IMR-90 (cell line): ENCODE measurements around the gene LAMB1. TPM values are rescaled to one million over a fixed set of nuclear protein-coding genes. Genes with fewer than 3 reads are reported as not detected.

ENCODE experiments used
- ATAC-seq: fragments of 200-7000 bp; cut with Tn5 transposase; 2 replicates; pipeline ENCODE4 v1.9.1; 2020; ENCODE audit warnings: low read depth, mild to moderate bottlenecking, moderate library complexity
- BruUV-seq: library from RNA; stranded (reverse); fragments of 400-500 nt; replicated peaks from 2 replicates; lab custom pipeline; 2021; lab: Mats Ljungman, UMichigan
- CTCF ChIA-PET: fragments of 300-600 bp; formaldehyde crosslinking; extraction: SDS; loops from one replicate; lab custom pipeline; 2021; ENCODE audit warnings: antibody characterized with exemption; lab: Yijun Ruan, JAX
- POLR2A ChIA-PET: fragments of 300-600 bp; sonication (Branson Sonifier 250); formaldehyde crosslinking; loops from one replicate; lab custom pipeline; 2022; ENCODE audit warnings: antibody characterized with exemption; ENCODE audit not compliant: unreplicated experiment; lab: Charles Lee
- DNase-seq: peaks from one replicate; pipeline ENCODE4 v3.0.0; 2013
- H2AFZ ChIP-seq: replicated peaks from 2 replicates; pipeline ENCODE3; 2013; ENCODE audit warnings: low read length, mild to moderate bottlenecking; ENCODE audit not compliant: poor library complexity
- H2AK5ac ChIP-seq: 2 replicates; pipeline ENCODE4 v1.6.1; 2013; ENCODE audit warnings: low read depth, low read length, inconsistent platforms
- H2AK9ac ChIP-seq: replicated peaks from 2 replicates; pipeline ENCODE3; 2013; ENCODE audit warnings: mild to moderate bottlenecking, low read depth, low read length, moderate library complexity; ENCODE audit not compliant: poor library complexity
- H2BK120ac ChIP-seq: 2 replicates; pipeline ENCODE4 v1.6.1; 2013; ENCODE audit warnings: low read depth, low read length, inconsistent platforms
- H2BK15ac ChIP-seq: 3 replicates; pipeline ENCODE4 v1.6.1; 2013; ENCODE audit warnings: low read depth, low read length, inconsistent platforms
- H2BK20ac ChIP-seq: 2 replicates; pipeline ENCODE4 v1.6.1; 2013; ENCODE audit warnings: low read depth, mild to moderate bottlenecking, inconsistent platforms, low read length, moderate library complexity
- H2BK5ac ChIP-seq: 2 replicates; pipeline ENCODE4 v1.6.1; 2013; ENCODE audit warnings: mild to moderate bottlenecking, low read depth, low read length, inconsistent platforms; ENCODE audit not compliant: poor library complexity, severe bottlenecking
- H3K14ac ChIP-seq: replicated peaks from 2 replicates; pipeline ENCODE4 v1.6.1; 2013; ENCODE audit warnings: low read depth, low read length, inconsistent platforms
- H3K18ac ChIP-seq: 2 replicates; pipeline ENCODE4 v1.6.1; 2013; ENCODE audit warnings: low read depth, low read length, control low read depth
- H3K23ac ChIP-seq: 2 replicates; pipeline ENCODE4 v1.6.1; 2013; ENCODE audit warnings: low read depth, low read length, inconsistent platforms
- H3K27ac ChIP-seq: 2 replicates; pipeline ENCODE4 v1.5.1; 2013; ENCODE audit warnings: mild to moderate bottlenecking, control low read depth, low read length; ENCODE audit not compliant: insufficient read depth
- H3K27me3 ChIP-seq: 2 replicates; pipeline ENCODE4 v1.6.1; 2013; ENCODE audit warnings: low read length; ENCODE audit not compliant: control insufficient read depth, insufficient read depth
- H3K36me3 ChIP-seq: 2 replicates; pipeline ENCODE4 v1.6.1; 2013; ENCODE audit warnings: low read length, mixed read lengths; ENCODE audit not compliant: control insufficient read depth, insufficient read depth
- H3K4ac ChIP-seq: 2 replicates; pipeline ENCODE4 v1.6.1; 2013; ENCODE audit warnings: low read depth, low read length, inconsistent platforms
- H3K4me1 ChIP-seq: 2 replicates; pipeline ENCODE4 v1.6.1; 2013; ENCODE audit warnings: low read length, mixed read lengths; ENCODE audit not compliant: control insufficient read depth, insufficient read depth
- H3K4me2 ChIP-seq: 2 replicates; pipeline ENCODE4 v1.6.1; 2013; ENCODE audit warnings: low read depth, mild to moderate bottlenecking, control low read depth, low read length, moderate library complexity
- H3K4me3 ChIP-seq: 2 replicates; pipeline ENCODE4 v1.5.1; 2013; ENCODE audit warnings: low read depth, mild to moderate bottlenecking, control low read depth, low read length, moderate library complexity; ENCODE audit not compliant: insufficient read depth
- H3K56ac ChIP-seq: 2 replicates; pipeline ENCODE4 v1.6.1; 2013; ENCODE audit warnings: low read length, inconsistent platforms; ENCODE audit not compliant: insufficient read depth; ENCODE audit errors: extremely low read depth
- H3K79me1 ChIP-seq, 2 experiments: 2 replicates each; pipeline ENCODE4 v1.6.1; 2013; ENCODE audit warnings: low read length in 2 of 2, inconsistent platforms in 1 of 2, low read depth in 1 of 2
- H3K9ac ChIP-seq: 2 replicates; pipeline ENCODE4 v1.6.1; 2013; ENCODE audit warnings: low read depth, low read length, control low read depth
- H3K9me1 ChIP-seq: 2 replicates; pipeline ENCODE4 v1.6.1; 2013; ENCODE audit warnings: low read length, inconsistent platforms; ENCODE audit not compliant: insufficient read depth
- H3K9me3 ChIP-seq: 2 replicates; pipeline ENCODE4 v1.6.1; 2013; ENCODE audit warnings: low read length; ENCODE audit not compliant: control insufficient read depth, insufficient read depth
- H4K20me1 ChIP-seq: 2 replicates; pipeline ENCODE4 v1.6.1; 2013; ENCODE audit warnings: low read length, inconsistent platforms; ENCODE audit not compliant: insufficient read depth
- H4K5ac ChIP-seq: 2 replicates; pipeline ENCODE4 v1.6.1; 2013; ENCODE audit warnings: mild to moderate bottlenecking, low read depth, low read length, control low read depth
- H4K8ac ChIP-seq, 2 experiments: 2 replicates each; pipeline ENCODE4 v1.6.1; 2013; ENCODE audit warnings: low read depth in 2 of 2, low read length in 2 of 2, control low read depth in 1 of 2, inconsistent platforms in 1 of 2
- H4K91ac ChIP-seq: 2 replicates; pipeline ENCODE4 v1.6.1; 2013; ENCODE audit warnings: low read depth, low read length, inconsistent platforms; ENCODE audit not compliant: insufficient read depth
- BHLHE40 ChIP-seq: fragments of 150-350 bp; IDR thresholded peaks from 2 replicates; pipeline ENCODE4 v1.6.1; 2016; ENCODE audit warnings: mild to moderate bottlenecking, low read depth, low read length
- CEBPB ChIP-seq: IDR thresholded peaks from 2 replicates; pipeline ENCODE4 v1.6.1; 2012; ENCODE audit warnings: low read depth, low read length, improper control_type of control experiment
- CTCF ChIP-seq: conservative IDR thresholded peaks from 2 replicates; pipeline ENCODE4 v1.5.1; 2012; ENCODE audit warnings: mild to moderate bottlenecking, low read depth, low read length, improper control_type of control experiment
- ELK1 ChIP-seq: fragments of 150-350 bp; IDR thresholded peaks from 2 replicates; pipeline ENCODE4 v1.6.1; 2016; ENCODE audit warnings: low read depth, mild to moderate bottlenecking, low read length, moderate library complexity, borderline replicate concordance
- MXI1 ChIP-seq: IDR thresholded peaks from 2 replicates; pipeline ENCODE4 v1.6.1; 2012; ENCODE audit warnings: low read depth, mild to moderate bottlenecking, low read length, moderate library complexity, borderline replicate concordance
- RAD21 ChIP-seq: IDR thresholded peaks from 2 replicates; pipeline ENCODE4 v1.6.1; 2012; ENCODE audit warnings: low read length, improper control_type of control experiment
- RCOR1 ChIP-seq: IDR thresholded peaks from 2 replicates; pipeline ENCODE4 v1.6.1; 2012; ENCODE audit warnings: mild to moderate bottlenecking, low read length, improper control_type of control experiment; ENCODE audit not compliant: insufficient replicate concordance
- RFX5 ChIP-seq: IDR thresholded peaks from 2 replicates; pipeline ENCODE4 v1.8.0; 2012; ENCODE audit warnings: low read depth, mild to moderate bottlenecking, low read length, moderate library complexity
- WGBS, 2 experiments: methylation state at CpG; one replicate each; pipeline versions ENCODE4 v1.1.5 to v1.1.7; 2013; ENCODE audit warnings: missing lambda C conversion rate in 2 of 2; ENCODE audit not compliant: insufficient read length in 1 of 2; ENCODE audit errors: extremely low coverage in 2 of 2; 5-methylcytosine and 5-hydroxymethylcytosine counted together
- dilution Hi-C: fragments of 300-500 bp; cut with HindIII; formaldehyde crosslinking; loops from one replicate; pipeline ENCODE4 v1.14.3; 2018; ENCODE audit warnings: low sequenced_read_pairs; ENCODE audit not compliant: unreplicated experiment
- in situ Hi-C: fragments of 300-500 bp; cut with MboI; formaldehyde crosslinking; loops from 3 replicates; pipeline ENCODE4 v1.14.3; 2019; ENCODE audit warnings: low sequenced_read_pairs, inconsistent platforms, mixed read lengths
- intact Hi-C: fragments of 100-400 bp; cut with micrococcal nuclease; formaldehyde crosslinking; loops from 2 replicates; pipeline ENCODE4 v1.10.0; 2022
- polyA plus RNA-seq, 3 experiments: library from polyadenylated mRNA; depleted of rRNA; stranded (reverse); fragments of >200 nt; gene quantifications; 2 replicates each; pipeline ENCODE4 v1.2.3, GENCODE V29; 2012; ENCODE audit warnings: low replicate concordance in 1 of 3
- total RNA-seq: library from RNA; depleted of rRNA; stranded (reverse); fragments of >200 nt; gene quantifications from 2 replicates; pipeline ENCODE4 v1.2.3, GENCODE V29; 2012

The LAMB1 gene
- total and polyA plus RNA-seq, 2 of the 4 experiments (the other 2 are of a cell fraction): 114 to 117 TPM

GRCh38 chr7:107994421-107995030 lies 8.4 kb downstream of the LAMB1 start:
- intact Hi-C loops: loop anchor here (1.0 to 2.0 kb wide), 2 partner anchors 20 to 152 kb away; no protein-coding TSS in a partner anchor
- no peak for ATAC-seq
- Histone ChIP-seq H2AFZ (no peak overlapping the region), H3K27me3 (no peaks in the 10 kb centered on the region), H2BK20ac (no peak overlapping the region), H3K9me3 (no peaks in the 10 kb centered on the region), H3K36me3 (peaks cover 50% of the 10 kb centered on the region), H3K4ac (no peak overlapping the region), H2AK9ac (no peak overlapping the region), H3K9ac (no peak overlapping the region), H4K91ac (no peak overlapping the region), H2BK5ac (no peak overlapping the region), H2AK5ac (no peak overlapping the region), H3K4me1 (peaks cover 22% of the 10 kb centered on the region), H4K8ac (no peak overlapping the region), H3K14ac (no peak overlapping the region), H4K20me1 (peaks cover 23% of the 10 kb centered on the region), H3K18ac (0 out of 2 replicates have a peak overlapping the region, but pooled peaks have one; percentile 47), H4K5ac (no peak overlapping the region; the same call in 1 of the 2 replicates), H2BK120ac (no peak overlapping the region), H3K56ac (no peak overlapping the region), H3K4me2 (no peak overlapping the region), H3K23ac (no peak overlapping the region), H3K27ac (peak overlapping the region; percentile 22; the same call in 1 of the 2 replicates), H2BK15ac (no peak overlapping the region), H3K9me1 (peaks cover 11% of the 10 kb centered on the region), H3K4me3 (no peak overlapping the region), H3K79me1 (peaks cover 15 to 47% of the 10 kb centered on the region in 2 experiments)
- DNase-seq: no peak
- POLR2A ChIA-PET: interaction anchor here (0.6 kb wide), 1 partner anchor 15 kb away, joined by 3 read pairs; no protein-coding TSS in a partner anchor
- WGBS, 2 experiments: no CpG with 5 or more reads among the region's 2 CpGs
- no TSS peak for BruUV-seq
- CTCF ChIA-PET: no interaction called here
- dilution Hi-C loops: no loop called here
- in situ Hi-C loops: no loop called here
- no peak for TF ChIP-seq RAD21
- TF ChIP-seq RFX5: no peak
- no peak for TF ChIP-seq ELK1
- TF ChIP-seq MXI1: no peak
- no peak for TF ChIP-seq BHLHE40
- no peak for TF ChIP-seq CTCF
- no peak for TF ChIP-seq RCOR1
- no peak for TF ChIP-seq CEBPB
